Stomach (tissue), 4 donors: ENCODE results near the gene STX2.
"Not testable (repeated sequence)": the region's sequence is repeated elsewhere in the genome, so short reads cannot be mapped to it uniquely, and the experiment has no call there.

Experiments used
- CTCF ChIP-seq, 7 experiments: fragments of 450-650 bp in 4 of 7; fragments of 200-600 bp in 3 of 7; sonication (generic) in 3 of 7; IDR thresholded peaks; one replicate each; pipeline ENCODE4 v1.5.1; 2016 to 2019; ENCODE audit warnings: antibody characterized with exemption in 7 of 7, control low read depth in 2 of 7, mild to moderate bottlenecking in 1 of 7
- POLR2AphosphoS5 ChIP-seq, 3 donors: sonication (generic); formaldehyde crosslinking; IDR thresholded peaks; one replicate each; pipeline ENCODE4 v1.6.1; 2016; ENCODE audit warnings: antibody characterized with exemption in 3 of 3

DNA sequence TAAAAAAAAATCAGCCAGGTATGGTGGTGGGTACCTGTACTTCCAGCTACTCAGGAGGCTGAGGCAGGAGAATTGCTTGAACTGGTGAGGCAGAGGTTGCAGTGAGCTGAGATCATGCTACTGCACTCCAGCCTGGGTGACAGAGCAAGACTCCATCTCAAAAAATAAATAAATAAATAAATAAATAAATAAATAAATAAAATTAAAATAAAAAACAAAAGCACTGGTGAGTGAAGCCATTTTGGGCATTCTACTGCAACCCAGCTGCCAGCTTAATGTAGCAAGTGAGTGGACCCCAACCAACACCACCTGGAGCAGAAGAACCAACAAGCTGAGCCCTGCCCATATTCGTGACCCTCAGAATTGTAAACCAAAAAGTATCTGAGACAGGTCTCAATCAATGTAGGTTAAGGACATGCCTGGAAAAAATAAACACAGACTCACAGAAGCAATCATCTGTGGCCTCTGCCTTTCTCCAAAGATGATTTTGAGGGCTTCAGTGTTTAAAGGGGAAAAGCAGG, 9.8 kb upstream of the STX2 start:
- not testable (repeated sequence) for TF ChIP-seq POLR2AphosphoS5, CTCF (IDR thresholded peaks at IDR 0.05)
